Omental fat pad (tissue), 4 donors: ENCODE results near the gene FXR2. TPM values are rescaled to one million over a fixed set of nuclear protein-coding genes. Genes with fewer than 3 reads are reported as not detected.
A peak's percentile ranks its signal among the peaks of the same experiment; 100 is the strongest.

Source experiments
- ATAC-seq: fragments of 150-250 bp; one replicate; pipeline ENCODE4 v1.9.1; 2016; ENCODE audit warnings: mild to moderate bottlenecking, moderate library complexity; ENCODE audit not compliant: low FRiP score
- DNase-seq: peaks from one replicate; pipeline ENCODE4 v3.0.0-alpha.2; 2019; ENCODE audit warnings: low spot score
- CTCF ChIP-seq, 3 donors: fragments of 450-650 bp; IDR thresholded peaks; one replicate each; pipeline ENCODE4 v1.5.1; 2016 to 2017; ENCODE audit warnings: antibody characterized with exemption in 3 of 3, mild to moderate bottlenecking in 3 of 3, moderate library complexity in 2 of 3
- total RNA-seq, 4 donors: library from RNA; depleted of rRNA; stranded (reverse); fragments of >200 nt; gene quantifications; one replicate each; pipeline ENCODE4 v1.1.0, GENCODE V29; 2016

The FXR2 gene
- total RNA-seq, result 10 to 100 TPM; 17.8 to 30.3 (median 22.7) TPM

- peak; percentile 99 for ATAC-seq
- peak; percentile 93 for DNase-seq
- TF ChIP-seq CTCF (IDR thresholded peaks at IDR 0.05), result no peak
Measured at GRCh38 chr17:7614425-7615264, at the start of gene FXR2. FXR2 (minus strand) TSS chr17:7614897; CDS start chr17:7614532, 365 bp downstream.

GRCh38 chr17:7656958-7657609, 42.4 kb upstream of the FXR2 start:
- no peak for ATAC-seq
- DNase-seq, result no peak

GRCh38 chr17:7655541-7655840, 40.8 kb upstream of the FXR2 start:
- TF ChIP-seq CTCF (IDR thresholded peaks at IDR 0.05), result no peak
- DNase-seq (no peak), ATAC-seq (no peak)

More at GRCh38 chr17:7656958-7657609, 42.4 kb upstream of the FXR2 start:
- TF ChIP-seq CTCF (IDR thresholded peaks at IDR 0.05), result no peak

- no peak for DNase-seq
- TF ChIP-seq CTCF (IDR thresholded peaks at IDR 0.05), result no peak
- no peak for ATAC-seq
Measured at GRCh38 chr17:7654832-7655540, 40.3 kb upstream of the FXR2 start.

- TF ChIP-seq CTCF (IDR thresholded peaks at IDR 0.05), result no peak
- ATAC-seq (no peak), DNase-seq (no peak)
Measured at GRCh38 chr17:7652388-7653356, 38.0 kb upstream of the FXR2 start.

- no peak for DNase-seq
- ATAC-seq, result no peak
- no peak for TF ChIP-seq CTCF (IDR thresholded peaks at IDR 0.05)
Measured at GRCh38 chr17:7651665-7652387, 37.1 kb upstream of the FXR2 start.
